ENCODE results near the gene UBE3B. TPM values are rescaled to one million over a fixed set of nuclear protein-coding genes. Genes with fewer than 3 reads are reported as not detected.

The UBE3B gene
- polyA plus RNA-seq, 1 donor (not counting 4 experiments of a cell fraction or from before 2014, with no cell fraction given): 27.1 TPM

GRCh38 chr12:109533487-109533740, 56.0 kb downstream of the UBE3B start:
- dilution Hi-C loops (cut with MboI; ENCODE audit: extremely low pct_ligation_motif_present, low sequenced_read_pairs): loop anchor here (25.0 kb wide), 1 partner anchor 254 kb away; no protein-coding TSS in a partner anchor
- no peak for DNase-seq (ENCODE audit: low read depth, low spot score)
- Histone ChIP-seq H3K27me3 (ENCODE audit: control insufficient read depth, extremely low read depth, insufficient read depth, low read length) (no peaks in the 10 kb centered on the region), H3K9ac (ENCODE audit: control insufficient read depth, extremely low read depth, insufficient read depth, low read length) (no peak overlapping the region), H3K27ac (ENCODE audit: control insufficient read depth, insufficient read depth, low read length) (no peak overlapping the region), H3K4me3 (ENCODE audit: control insufficient read depth in 2 of 3, extremely low read depth in 1 of 3, insufficient read depth in 2 of 3, low read depth in 1 of 3, low read length in 3 of 3) (no peak overlapping the region), H3K79me2 (ENCODE audit: control insufficient read depth, insufficient read depth, low read length) (no peaks in the 10 kb centered on the region), H3K4me1 (ENCODE audit: control insufficient read depth, extremely low read depth, insufficient read depth, low read length) (peaks cover 2% of the 10 kb centered on the region), H2AFZ (ENCODE audit: control insufficient read depth, low read length) (no peak overlapping the region), H4K20me1 (ENCODE audit: control insufficient read depth, extremely low read depth, insufficient read depth, low read length) (no peaks in the 10 kb centered on the region), H3K4me2 (ENCODE audit: control insufficient read depth, extremely low read depth, insufficient read depth, low read depth, low read length) (no peak overlapping the region), H3K36me3 (ENCODE audit: control insufficient read depth in 2 of 2, extremely low read depth in 1 of 2, insufficient read depth in 2 of 2, low read length in 2 of 2) (peaks cover 0 to 6% of the 10 kb centered on the region in 2 experiments), H3K9me3 (ENCODE audit: control insufficient read depth, low read depth, low read length) (no peaks in the 10 kb centered on the region), H3K9me1 (ENCODE audit: control insufficient read depth, extremely low read depth, insufficient read depth, low read length) (no peaks in the 10 kb centered on the region)
- TF ChIP-seq, protein P1, sequence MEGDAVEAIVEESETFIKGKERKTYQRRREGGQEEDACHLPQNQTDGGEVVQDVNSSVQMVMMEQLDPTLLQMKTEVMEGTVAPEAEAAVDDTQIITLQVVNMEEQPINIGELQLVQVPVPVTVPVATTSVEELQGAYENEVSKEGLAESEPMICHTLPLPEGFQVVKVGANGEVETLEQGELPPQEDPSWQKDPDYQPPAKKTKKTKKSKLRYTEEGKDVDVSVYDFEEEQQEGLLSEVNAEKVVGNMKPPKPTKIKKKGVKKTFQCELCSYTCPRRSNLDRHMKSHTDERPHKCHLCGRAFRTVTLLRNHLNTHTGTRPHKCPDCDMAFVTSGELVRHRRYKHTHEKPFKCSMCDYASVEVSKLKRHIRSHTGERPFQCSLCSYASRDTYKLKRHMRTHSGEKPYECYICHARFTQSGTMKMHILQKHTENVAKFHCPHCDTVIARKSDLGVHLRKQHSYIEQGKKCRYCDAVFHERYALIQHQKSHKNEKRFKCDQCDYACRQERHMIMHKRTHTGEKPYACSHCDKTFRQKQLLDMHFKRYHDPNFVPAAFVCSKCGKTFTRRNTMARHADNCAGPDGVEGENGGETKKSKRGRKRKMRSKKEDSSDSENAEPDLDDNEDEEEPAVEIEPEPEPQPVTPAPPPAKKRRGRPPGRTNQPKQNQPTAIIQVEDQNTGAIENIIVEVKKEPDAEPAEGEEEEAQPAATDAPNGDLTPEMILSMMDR (optimal IDR thresholded peaks at IDR 0.05 in 1 of 3, IDR thresholded peaks at IDR 0.05 in 1 of 3, conservative IDR thresholded peaks at IDR 0.05 in 1 of 3; ENCODE audit: extremely low read depth in 1 of 3, insufficient read depth in 2 of 3, low read length in 3 of 3): no peak
- TF ChIP-seq EZH2 (IDR thresholded peaks at IDR 0.05; ENCODE audit: low read length): no peak
- no peak for FAIRE-seq

GRCh38 chr12:109534456-109534855, 57.0 kb downstream of the UBE3B start:
- Histone ChIP-seq H3K27ac (ENCODE audit: control insufficient read depth, insufficient read depth, low read length) (no peak overlapping the region), H3K36me3 (ENCODE audit: control insufficient read depth in 2 of 2, extremely low read depth in 1 of 2, insufficient read depth in 2 of 2, low read length in 2 of 2) (peaks cover 0 to 5% of the 10 kb centered on the region in 2 experiments), H3K79me2 (ENCODE audit: control insufficient read depth, insufficient read depth, low read length) (no peaks in the 10 kb centered on the region), H4K20me1 (ENCODE audit: control insufficient read depth, extremely low read depth, insufficient read depth, low read length) (no peaks in the 10 kb centered on the region), H3K4me2 (ENCODE audit: control insufficient read depth, extremely low read depth, insufficient read depth, low read depth, low read length) (no peak overlapping the region), H3K9ac (ENCODE audit: control insufficient read depth, extremely low read depth, insufficient read depth, low read length) (no peak overlapping the region), H3K9me1 (ENCODE audit: control insufficient read depth, extremely low read depth, insufficient read depth, low read length) (no peaks in the 10 kb centered on the region), H3K9me3 (ENCODE audit: control insufficient read depth, low read depth, low read length) (no peaks in the 10 kb centered on the region), H3K4me1 (ENCODE audit: control insufficient read depth, extremely low read depth, insufficient read depth, low read length) (peaks cover 2% of the 10 kb centered on the region), H2AFZ (ENCODE audit: control insufficient read depth, low read length) (no peak overlapping the region), H3K4me3 (ENCODE audit: control insufficient read depth in 2 of 3, extremely low read depth in 1 of 3, insufficient read depth in 2 of 3, low read depth in 1 of 3, low read length in 3 of 3) (no peak overlapping the region), H3K27me3 (ENCODE audit: control insufficient read depth, extremely low read depth, insufficient read depth, low read length) (no peaks in the 10 kb centered on the region)
- DNase-seq (ENCODE audit: low read depth, low spot score) (no peak), FAIRE-seq (no peak)
- dilution Hi-C loops (cut with MboI; ENCODE audit: extremely low pct_ligation_motif_present, low sequenced_read_pairs): loop anchor here (25.0 kb wide), 1 partner anchor 253 kb away; no protein-coding TSS in a partner anchor
- no peak for TF ChIP-seq EZH2 (IDR thresholded peaks at IDR 0.05; ENCODE audit: low read length)
- TF ChIP-seq, protein P1 (optimal IDR thresholded peaks at IDR 0.05 in 1 of 3, IDR thresholded peaks at IDR 0.05 in 1 of 3, conservative IDR thresholded peaks at IDR 0.05 in 1 of 3; ENCODE audit: extremely low read depth in 1 of 3, insufficient read depth in 2 of 3, low read length in 3 of 3): no peak
